ENCODE results near the gene RTTN.

The RTTN gene

DNA sequence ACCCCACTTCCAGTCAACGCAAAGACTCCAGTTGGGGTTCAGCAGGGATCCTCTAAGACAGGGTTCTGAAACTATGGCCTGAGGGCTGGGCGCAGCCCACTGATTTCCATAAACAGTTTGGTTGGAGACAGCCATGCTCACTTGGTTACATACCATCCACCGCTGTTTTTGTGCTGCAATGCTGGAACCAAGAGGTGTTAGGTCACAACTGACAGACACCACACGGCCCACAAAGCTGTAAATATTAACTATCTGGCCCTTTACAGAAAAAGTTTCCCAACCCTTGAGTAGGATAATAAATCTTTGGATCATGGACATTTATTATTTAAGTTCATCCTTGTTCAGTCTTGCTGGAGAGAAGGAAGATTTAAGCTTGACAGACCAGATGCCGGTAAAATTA, 249.4 kb downstream of the RTTN start:
- intact Hi-C loops (cut with DNase I; ENCODE audit: low total_unique reads), result no loop called here
- H3K4me3 ChIP-seq, result no peak overlapping the region

DNA sequence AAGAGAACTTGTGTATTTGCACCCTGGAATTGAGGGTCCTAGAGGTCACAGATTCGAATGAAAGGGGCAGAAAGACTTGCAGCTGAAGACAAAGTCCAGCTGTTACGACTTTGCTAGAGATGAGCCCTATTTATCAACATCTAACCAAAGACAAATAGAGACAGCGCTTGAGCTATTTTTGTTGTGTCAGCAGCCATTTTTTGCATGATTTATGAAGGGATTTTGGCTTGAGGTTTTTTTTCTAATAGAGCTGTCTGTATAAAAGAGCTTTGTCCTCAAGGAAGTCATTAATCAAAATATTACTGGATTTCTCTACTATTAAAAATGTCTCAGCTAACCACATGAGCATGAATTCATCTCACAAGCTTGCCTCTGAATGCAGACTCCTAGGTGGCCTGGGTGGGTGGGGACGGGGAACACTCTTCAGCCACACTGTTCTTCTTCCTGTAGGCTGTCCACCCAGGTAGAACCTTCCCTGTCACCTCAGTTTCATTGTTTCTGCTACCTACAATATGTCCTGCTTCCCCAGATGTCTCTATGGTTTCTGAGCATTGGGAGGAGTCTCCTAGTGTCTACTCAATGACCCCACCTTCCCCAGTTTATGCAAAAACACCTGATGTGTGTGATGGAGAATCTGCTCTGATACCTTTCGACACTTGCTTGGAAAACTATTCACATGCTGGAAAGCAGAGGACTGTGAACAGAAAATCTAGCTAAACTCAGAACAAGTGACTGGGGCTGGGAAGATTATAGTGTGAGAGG, 250.6 kb downstream of the RTTN start:
- no peaks in the 10 kb centered on the region for H3K9me3 ChIP-seq
- intact Hi-C loops (cut with DNase I; ENCODE audit: low total_unique reads), result no loop called here
- H3K4me3 ChIP-seq, result no peak overlapping the region
- H3K36me3 ChIP-seq, result no peaks in the 10 kb centered on the region
- H3K27me3 ChIP-seq, result no peaks in the 10 kb centered on the region
- TF ChIP-seq, protein P1, sequence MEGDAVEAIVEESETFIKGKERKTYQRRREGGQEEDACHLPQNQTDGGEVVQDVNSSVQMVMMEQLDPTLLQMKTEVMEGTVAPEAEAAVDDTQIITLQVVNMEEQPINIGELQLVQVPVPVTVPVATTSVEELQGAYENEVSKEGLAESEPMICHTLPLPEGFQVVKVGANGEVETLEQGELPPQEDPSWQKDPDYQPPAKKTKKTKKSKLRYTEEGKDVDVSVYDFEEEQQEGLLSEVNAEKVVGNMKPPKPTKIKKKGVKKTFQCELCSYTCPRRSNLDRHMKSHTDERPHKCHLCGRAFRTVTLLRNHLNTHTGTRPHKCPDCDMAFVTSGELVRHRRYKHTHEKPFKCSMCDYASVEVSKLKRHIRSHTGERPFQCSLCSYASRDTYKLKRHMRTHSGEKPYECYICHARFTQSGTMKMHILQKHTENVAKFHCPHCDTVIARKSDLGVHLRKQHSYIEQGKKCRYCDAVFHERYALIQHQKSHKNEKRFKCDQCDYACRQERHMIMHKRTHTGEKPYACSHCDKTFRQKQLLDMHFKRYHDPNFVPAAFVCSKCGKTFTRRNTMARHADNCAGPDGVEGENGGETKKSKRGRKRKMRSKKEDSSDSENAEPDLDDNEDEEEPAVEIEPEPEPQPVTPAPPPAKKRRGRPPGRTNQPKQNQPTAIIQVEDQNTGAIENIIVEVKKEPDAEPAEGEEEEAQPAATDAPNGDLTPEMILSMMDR (IDR thresholded peaks at IDR 0.05), result no peak
- no peak for DNase-seq
- H3K4me1 ChIP-seq, result peaks cover 0 to 14% (median 0%) of the 10 kb centered on the region in 4 donors
- no peak overlapping the region for H3K27ac ChIP-seq

More for the DNA sequence above, 249.4 kb downstream of the RTTN start:
- H3K9me3 ChIP-seq, result no peaks in the 10 kb centered on the region
- H3K27me3 ChIP-seq, result no peaks in the 10 kb centered on the region
- no peak overlapping the region for H3K27ac ChIP-seq
- TF ChIP-seq, protein P1 (IDR thresholded peaks at IDR 0.05), result no peak
- peaks cover 0 to 4% (median 0%) of the 10 kb centered on the region in 4 donors for H3K4me1 ChIP-seq
- DNase-seq, result no peak
- H3K36me3 ChIP-seq, result no peaks in the 10 kb centered on the region

GRCh38 chr18:69953191-69953590, 252.3 kb downstream of the RTTN start:
- DNase-seq, result no peak
- TF ChIP-seq, protein P1 (IDR thresholded peaks at IDR 0.05), result no peak
- intact Hi-C loops (cut with DNase I; ENCODE audit: low total_unique reads), result no loop called here
- Histone ChIP-seq H3K4me3 (no peak overlapping the region), H3K4me1 (peaks cover 0 to 14% (median 0%) of the 10 kb centered on the region in 4 donors), H3K36me3 (no peaks in the 10 kb centered on the region), H3K9me3 (no peaks in the 10 kb centered on the region), H3K27ac (no peak overlapping the region), H3K27me3 (no peaks in the 10 kb centered on the region)
